Ectodermal cell (in vitro differentiated cells): Measurements from ENCODE around the gene SAMM50.

Experiments used
- H3K27ac ChIP-seq: 2 replicates; pipeline ENCODE4 v1.7.0; 2013; ENCODE audit warnings: mild to moderate bottlenecking, low read depth, low read length; ENCODE audit not compliant: insufficient read depth, poor library complexity, severe bottlenecking
- H3K27me3 ChIP-seq: 2 replicates; pipeline ENCODE4 v1.7.0; 2013; ENCODE audit warnings: mild to moderate bottlenecking, low read length; ENCODE audit not compliant: insufficient read depth, control insufficient read depth, poor library complexity, severe bottlenecking
- H3K36me3 ChIP-seq: one replicate; pipeline ENCODE4 v1.7.0; 2013; ENCODE audit warnings: low read length; ENCODE audit not compliant: control insufficient read depth, insufficient read depth
- H3K4me1 ChIP-seq: one replicate; pipeline ENCODE4 v1.7.0; 2013; ENCODE audit warnings: low read length; ENCODE audit not compliant: control insufficient read depth, insufficient read depth
- H3K4me3 ChIP-seq: 2 replicates; pipeline ENCODE4 v1.7.0; 2013; ENCODE audit warnings: low read depth, low read length, control low read depth; ENCODE audit not compliant: insufficient read depth
- H3K9me3 ChIP-seq: 2 replicates; pipeline ENCODE4 v1.7.0; 2013; ENCODE audit warnings: mild to moderate bottlenecking, low read length, moderate library complexity; ENCODE audit not compliant: control insufficient read depth
- WGBS, 2 experiments: methylation state at CpG; one replicate each; pipeline ENCODE4 v1.1.7; 2013; ENCODE audit warnings: missing lambda C conversion rate in 2 of 2; 5-methylcytosine and 5-hydroxymethylcytosine counted together

Gene SAMM50

GRCh38 chr22:43964314-43964857, 9.1 kb downstream of the SAMM50 start:
- Histone ChIP-seq H3K9me3 (no peaks in the 10 kb centered on the region), H3K27ac (no peak overlapping the region), H3K4me1 (no peaks in the 10 kb centered on the region), H3K27me3 (no peaks in the 10 kb centered on the region), H3K36me3 (peaks cover 21% of the 10 kb centered on the region), H3K4me3 (no peak overlapping the region)
- 93 to 97% methylated on average over 10 of the region's 10 CpGs for WGBS, 2 experiments

GRCh38 chr22:43967069-43967468, 11.8 kb downstream of the SAMM50 start:
- H3K9me3 ChIP-seq, result no peaks in the 10 kb centered on the region
- WGBS, 2 experiments, result 93% methylated on average over 7 of the region's 7 CpGs
- H3K27me3 ChIP-seq, result no peaks in the 10 kb centered on the region
- no peak overlapping the region for H3K4me3 ChIP-seq
- H3K4me1 ChIP-seq, result no peaks in the 10 kb centered on the region
- H3K36me3 ChIP-seq, result peaks cover 26% of the 10 kb centered on the region
- no peak overlapping the region for H3K27ac ChIP-seq

- H3K4me3 ChIP-seq, result no peak overlapping the region
- no peaks in the 10 kb centered on the region for H3K9me3 ChIP-seq
- 95 to 96% methylated on average over 7 of the region's 7 CpGs for WGBS, 2 experiments
- H3K4me1 ChIP-seq, result no peaks in the 10 kb centered on the region
- H3K27me3 ChIP-seq, result no peaks in the 10 kb centered on the region
- H3K27ac ChIP-seq, result no peak overlapping the region
- H3K36me3 ChIP-seq, result peaks cover 35% of the 10 kb centered on the region
Observed at GRCh38 chr22:43968614-43969013, 13.4 kb downstream of the SAMM50 start.

- WGBS, 2 experiments, result 88 to 90% methylated on average over 19 of the region's 19 CpGs
- Histone ChIP-seq H3K27ac (no peak overlapping the region), H3K36me3 (peaks cover 35% of the 10 kb centered on the region), H3K9me3 (no peaks in the 10 kb centered on the region), H3K27me3 (no peaks in the 10 kb centered on the region), H3K4me3 (no peak overlapping the region), H3K4me1 (no peaks in the 10 kb centered on the region)
Observed at GRCh38 chr22:43969021-43969878, 14.0 kb downstream of the SAMM50 start.

- Histone ChIP-seq H3K9me3 (no peaks in the 10 kb centered on the region), H3K4me3 (no peak overlapping the region), H3K27ac (no peak overlapping the region), H3K4me1 (no peaks in the 10 kb centered on the region), H3K27me3 (no peaks in the 10 kb centered on the region), H3K36me3 (peaks cover 29% of the 10 kb centered on the region)
- WGBS, 2 experiments, result 92 to 97% methylated on average over 8 of the region's 8 CpGs
Observed at GRCh38 chr22:43969989-43970755, 14.9 kb downstream of the SAMM50 start.

- H3K27me3 ChIP-seq, result no peaks in the 10 kb centered on the region
- H3K9me3 ChIP-seq, result no peaks in the 10 kb centered on the region
- no peaks in the 10 kb centered on the region for H3K4me1 ChIP-seq
- no peak overlapping the region for H3K27ac ChIP-seq
- no peak overlapping the region for H3K4me3 ChIP-seq
- peaks cover 29% of the 10 kb centered on the region for H3K36me3 ChIP-seq
- 85 to 90% methylated on average over 8 of the region's 8 CpGs for WGBS, 2 experiments
Observed at GRCh38 chr22:43971112-43971511, 15.9 kb downstream of the SAMM50 start.

GRCh38 chr22:43972931-43973462, 17.8 kb downstream of the SAMM50 start:
- 95% methylated on average over 10 of the region's 10 CpGs for WGBS, 2 experiments
- Histone ChIP-seq H3K36me3 (peaks cover 29% of the 10 kb centered on the region), H3K27me3 (no peaks in the 10 kb centered on the region), H3K27ac (no peak overlapping the region), H3K9me3 (no peaks in the 10 kb centered on the region), H3K4me1 (no peaks in the 10 kb centered on the region), H3K4me3 (no peak overlapping the region)

GRCh38 chr22:43974028-43974545, 18.8 kb downstream of the SAMM50 start:
- 92 to 94% methylated on average over 19 of the region's 19 CpGs for WGBS, 2 experiments
- no peak overlapping the region for H3K4me3 ChIP-seq
- H3K9me3 ChIP-seq, result no peaks in the 10 kb centered on the region
- no peaks in the 10 kb centered on the region for H3K27me3 ChIP-seq
- H3K36me3 ChIP-seq, result peaks cover 27% of the 10 kb centered on the region
- H3K4me1 ChIP-seq, result no peaks in the 10 kb centered on the region
- no peak overlapping the region for H3K27ac ChIP-seq

GRCh38 chr22:43975041-43975440, 19.8 kb downstream of the SAMM50 start:
- no peak overlapping the region for H3K27ac ChIP-seq
- no peaks in the 10 kb centered on the region for H3K27me3 ChIP-seq
- peaks cover 30% of the 10 kb centered on the region for H3K36me3 ChIP-seq
- no peak overlapping the region for H3K4me3 ChIP-seq
- 65 to 66% methylated on average over 3 to 4 of the region's 4 CpGs for WGBS, 2 experiments
- no peaks in the 10 kb centered on the region for H3K4me1 ChIP-seq
- no peaks in the 10 kb centered on the region for H3K9me3 ChIP-seq
